H9 (cell line): ENCODE data around the gene RIOK3. TPM values are rescaled to one million over a fixed set of nuclear protein-coding genes. Genes with fewer than 3 reads are reported as not detected.
A peak's percentile ranks its signal among the peaks of the same experiment; 100 is the strongest.

Experiments
- DNase-seq: peaks from one replicate; pipeline ENCODE4 v3.0.0-alpha.2; 2017
- H2AFZ ChIP-seq: one replicate; pipeline ENCODE4 v1.6.1; 2013; ENCODE audit warnings: mild to moderate bottlenecking, low read length, control low read depth, moderate library complexity
- H2AK5ac ChIP-seq: 2 replicates; pipeline ENCODE4 v1.6.1; 2013; ENCODE audit warnings: low read length, control low read depth, mixed read lengths; ENCODE audit not compliant: insufficient read length
- H2BK120ac ChIP-seq: one replicate; pipeline ENCODE4 v1.6.1; 2013; ENCODE audit warnings: low read depth, mild to moderate bottlenecking, low read length, control low read depth, inconsistent platforms; ENCODE audit not compliant: poor library complexity, severe bottlenecking
- H2BK12ac ChIP-seq: 2 replicates; pipeline ENCODE4 v1.6.1; 2013; ENCODE audit warnings: low read length, control low read depth, mixed read lengths, low read depth; ENCODE audit not compliant: insufficient read length
- H2BK15ac ChIP-seq: 2 replicates; pipeline ENCODE4 v1.6.1; 2013; ENCODE audit warnings: low read depth, low read length, control low read depth
- H2BK20ac ChIP-seq: one replicate; pipeline ENCODE4 v1.6.1; 2013; ENCODE audit warnings: low read depth, mild to moderate bottlenecking, low read length, control low read depth, inconsistent platforms; ENCODE audit not compliant: poor library complexity, severe bottlenecking
- H2BK5ac ChIP-seq: 2 replicates; pipeline ENCODE4 v1.6.1; 2013; ENCODE audit warnings: low read length, control low read depth, mixed read lengths; ENCODE audit not compliant: insufficient read length
- H3K14ac ChIP-seq: 2 replicates; pipeline ENCODE4 v1.6.1; 2013; ENCODE audit warnings: low read length, control low read depth; ENCODE audit not compliant: insufficient read depth
- H3K18ac ChIP-seq: 2 replicates; pipeline ENCODE4 v1.6.1; 2013; ENCODE audit warnings: low read depth, mild to moderate bottlenecking, mixed read lengths, low read length, control low read depth; ENCODE audit not compliant: insufficient read length
- H3K23ac ChIP-seq: 2 replicates; pipeline ENCODE4 v1.6.1; 2013; ENCODE audit warnings: low read length, control low read depth, mixed read lengths, low read depth; ENCODE audit not compliant: insufficient read length
- H3K23me2 ChIP-seq: 2 replicates; pipeline ENCODE4 v1.6.1; 2013; ENCODE audit warnings: low read depth, mild to moderate bottlenecking, mixed read lengths, low read length, control low read depth; ENCODE audit not compliant: insufficient read length, poor library complexity, severe bottlenecking
- H3K27ac ChIP-seq: 2 replicates; pipeline ENCODE4 v1.5.1; 2013; ENCODE audit warnings: low read length, control low read depth, mixed read lengths, low read depth; ENCODE audit not compliant: insufficient read length
- H3K27me3 ChIP-seq: 2 replicates; pipeline ENCODE4 v1.6.1; 2013; ENCODE audit warnings: low read length, control low read depth, inconsistent platforms; ENCODE audit not compliant: insufficient read depth
- H3K4ac ChIP-seq: 2 replicates; pipeline ENCODE4 v1.6.1; 2013; ENCODE audit warnings: low read depth, mild to moderate bottlenecking, control low read depth, inconsistent platforms, low read length, moderate library complexity
- H3K4me1 ChIP-seq: 2 replicates; pipeline ENCODE4 v1.6.1; 2013; ENCODE audit warnings: low read length, control low read depth, inconsistent platforms; ENCODE audit not compliant: insufficient read depth
- H3K4me2 ChIP-seq: 2 replicates; pipeline ENCODE4 v1.6.1; 2013; ENCODE audit warnings: low read length, control low read depth, mixed read lengths; ENCODE audit not compliant: insufficient read length, insufficient read depth
- H3K56ac ChIP-seq: 2 replicates; pipeline ENCODE4 v1.6.1; 2013; ENCODE audit warnings: low read depth, mild to moderate bottlenecking, mixed read lengths, low read length, control low read depth; ENCODE audit not compliant: insufficient read length
- H3K79me1 ChIP-seq: 2 replicates; pipeline ENCODE4 v1.6.1; 2013; ENCODE audit warnings: low read depth, mild to moderate bottlenecking, moderate library complexity, low read length, control low read depth, inconsistent platforms; ENCODE audit not compliant: insufficient read depth, poor library complexity, severe bottlenecking
- H3K79me2 ChIP-seq: 2 replicates; pipeline ENCODE4 v1.6.1; 2013; ENCODE audit warnings: low read length, control low read depth, inconsistent platforms; ENCODE audit not compliant: insufficient read depth
- H3K9ac ChIP-seq: 2 replicates; pipeline ENCODE4 v1.6.1; 2013; ENCODE audit warnings: low read length, control low read depth, mixed read lengths; ENCODE audit not compliant: insufficient read length; ENCODE audit errors: extremely low read depth
- H3K9me3 ChIP-seq: one replicate; pipeline ENCODE4 v1.6.1; 2013; ENCODE audit warnings: low read depth, low read length, inconsistent platforms; ENCODE audit not compliant: control insufficient read depth
- H3T11ph ChIP-seq: one replicate; pipeline ENCODE4 v1.6.1; 2013; ENCODE audit warnings: mild to moderate bottlenecking, low read length, control low read depth, inconsistent platforms
- H4K20me1 ChIP-seq: one replicate; pipeline ENCODE4 v1.6.1; 2013; ENCODE audit not compliant: control insufficient read depth, insufficient read length, insufficient read depth
- H4K5ac ChIP-seq: 2 replicates; pipeline ENCODE4 v1.6.1; 2013; ENCODE audit warnings: low read depth, mild to moderate bottlenecking, mixed read lengths, low read length, control low read depth; ENCODE audit not compliant: insufficient read length
- H4K8ac ChIP-seq: replicated peaks from 2 replicates; pipeline ENCODE4 v1.6.1; 2013; ENCODE audit warnings: low read length, control low read depth, mixed read lengths, low read depth; ENCODE audit not compliant: insufficient read length
- H4K91ac ChIP-seq: 2 replicates; pipeline ENCODE4 v1.6.1; 2013; ENCODE audit warnings: low read depth, mild to moderate bottlenecking, moderate library complexity, mixed read lengths, low read length, control low read depth; ENCODE audit not compliant: insufficient read length
- H3K27ac Mint-ChIP-seq, 3 experiments: 2 replicates in 2 of 3; 3 replicates in 1 of 3; pipeline ENCODE4 v1.8.0; 2020 to 2021; ENCODE audit warnings: mixed read lengths in 3 of 3, mild to moderate bottlenecking in 1 of 3, moderate library complexity in 1 of 3
- H3K27me3 Mint-ChIP-seq: 2 replicates; pipeline ENCODE4 v1.8.0; 2021; ENCODE audit warnings: low read depth, mild to moderate bottlenecking, moderate library complexity, mixed read lengths
- H3K36me3 Mint-ChIP-seq, 3 experiments: 2 replicates in 2 of 3; 3 replicates in 1 of 3; pipeline ENCODE4 v1.8.0; 2020 to 2021; ENCODE audit warnings: low read depth in 3 of 3, mixed read lengths in 3 of 3; ENCODE audit not compliant: insufficient read depth in 1 of 3
- H3K4me1 Mint-ChIP-seq, 2 experiments: 2 replicates each; pipeline ENCODE4 v1.8.0; 2020; ENCODE audit warnings: mixed read lengths in 2 of 2
- H3K4me3 Mint-ChIP-seq, 2 experiments: 2 replicates in 1 of 2; 3 replicates in 1 of 2; pipeline ENCODE4 v1.8.0; 2020 to 2021; ENCODE audit warnings: mild to moderate bottlenecking in 2 of 2, mixed read lengths in 2 of 2, moderate library complexity in 1 of 2
- H3K9me3 Mint-ChIP-seq, 2 experiments: 2 replicates in 1 of 2; 3 replicates in 1 of 2; pipeline ENCODE4 v1.8.0; 2020; ENCODE audit warnings: mild to moderate bottlenecking in 2 of 2, mixed read lengths in 2 of 2, moderate library complexity in 1 of 2
- CTCF ChIP-seq: fragments of 200-600 bp; sonication (generic); conservative IDR thresholded peaks from 3 replicates; pipeline ENCODE4 v1.8.0; 2021; ENCODE audit warnings: antibody characterized with exemption, mild to moderate bottlenecking
- WGBS: extraction: QIAGEN DNeasy Blood & Tissue Kit; methylation state at CpG from one replicate; pipeline ENCODE4 v1.1.7; 2013; ENCODE audit warnings: missing lambda C conversion rate, low lambda C conversion rate, mixed read lengths; ENCODE audit not compliant: insufficient read length; ENCODE audit errors: extremely low coverage; 5-methylcytosine and 5-hydroxymethylcytosine counted together
- total RNA-seq: library from RNA; stranded (reverse); gene quantifications from 2 replicates; pipeline ENCODE4 v1.2.1, GENCODE V29; 2021

Gene RIOK3
- total RNA-seq, 1 experiment from 2014 or later, result 34.6 TPM

DNA sequence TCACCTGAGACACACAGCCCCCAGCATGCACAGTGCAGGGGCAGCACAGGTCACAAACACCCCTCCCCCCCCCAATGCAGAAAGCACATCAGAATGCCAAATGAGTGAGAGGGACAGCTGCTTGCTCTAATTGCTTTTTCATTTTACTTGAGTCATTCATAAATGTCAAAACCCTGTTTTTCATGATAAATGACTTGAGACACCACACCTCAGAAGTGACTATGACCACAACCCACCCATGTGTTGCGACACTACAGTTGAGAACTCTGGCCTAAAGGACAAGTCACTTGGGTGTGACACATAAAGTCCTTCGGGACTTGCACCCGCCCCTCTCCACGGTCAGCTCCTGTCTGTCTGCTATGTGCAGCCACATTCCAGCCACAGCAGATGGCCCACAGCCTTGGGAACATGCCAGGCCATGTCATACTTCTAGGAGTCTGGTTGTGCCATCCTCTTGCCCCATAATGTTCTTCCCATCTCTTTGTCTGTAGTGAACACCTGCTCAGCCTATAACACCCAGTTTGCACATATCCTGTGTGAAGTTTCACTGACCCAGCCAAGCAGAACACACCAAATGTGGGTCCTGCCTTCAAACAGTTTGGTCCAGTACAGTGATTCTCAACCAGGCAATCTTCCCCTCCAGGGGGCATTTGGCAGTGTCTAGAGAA lies 30.2 kb upstream of the RIOK3 start:
- no peak for DNase-seq
- no peak overlapping the region for H3K23ac ChIP-seq
- H3K4me2 ChIP-seq, result no peak overlapping the region
- H3K27ac ChIP-seq, result no peak overlapping the region
- no peak overlapping the region for H3T11ph ChIP-seq
- no peaks in the 10 kb centered on the region for H4K20me1 ChIP-seq
- no peak overlapping the region for H3K4ac ChIP-seq
- no peak overlapping the region for H2BK15ac ChIP-seq
- H3K4me3 Mint-ChIP-seq, result no peak overlapping the region
- no peaks in the 10 kb centered on the region for H3K79me2 ChIP-seq
- H4K8ac ChIP-seq, result peak overlapping the region; percentile 94
- H2BK5ac ChIP-seq, result no peak overlapping the region
- no peaks in the 10 kb centered on the region for H3K4me1 ChIP-seq
- no peak overlapping the region for H2AK5ac ChIP-seq
- no peaks in the 10 kb centered on the region for H3K9me3 ChIP-seq
- no peak overlapping the region for H2BK12ac ChIP-seq
- no peaks in the 10 kb centered on the region for H3K23me2 ChIP-seq
- no peak overlapping the region for H3K27ac Mint-ChIP-seq
- H3K27me3 ChIP-seq, result no peaks in the 10 kb centered on the region
- H3K9ac ChIP-seq, result no peak overlapping the region
- H3K36me3 Mint-ChIP-seq, result peaks cover 0 to 1% (median 0%) of the 10 kb centered on the region in 3 experiments; a peak in 3 of 7 replicates
- H3K79me1 ChIP-seq, result no peaks in the 10 kb centered on the region
- H3K18ac ChIP-seq, result no peak overlapping the region
- H2AFZ ChIP-seq, result no peak overlapping the region
- H3K27me3 Mint-ChIP-seq, result no peaks in the 10 kb centered on the region
- TF ChIP-seq CTCF, result no peak
- peaks cover 11% of the 10 kb centered on the region in 2 experiments for H3K4me1 Mint-ChIP-seq
- H4K5ac ChIP-seq, result no peak overlapping the region
- no peak overlapping the region for H2BK20ac ChIP-seq
- H4K91ac ChIP-seq, result no peak overlapping the region
- H2BK120ac ChIP-seq, result no peak overlapping the region
- no CpG with 5 or more reads among the region's 4 CpGs for WGBS
- no peak overlapping the region for H3K14ac ChIP-seq
- H3K9me3 Mint-ChIP-seq, result peaks cover 3 to 5% of the 10 kb centered on the region in 2 experiments; a peak in 4 of 5 replicates
- no peak overlapping the region for H3K56ac ChIP-seq
